BJ (cell line): Measurements from ENCODE around the gene NUP107. TPM values are rescaled to one million over a fixed set of nuclear protein-coding genes. Genes with fewer than 3 reads are reported as not detected.

ENCODE experiments used
- CTCF ChIA-PET: fragments of 350-600 bp; formaldehyde crosslinking; extraction: SDS; loops from one replicate; lab custom pipeline; 2021; ENCODE audit warnings: antibody characterized with exemption, inconsistent platforms; lab: Yijun Ruan, JAX
- POLR2A ChIA-PET: fragments of 300-600 bp; sonication (Branson Sonifier 250); formaldehyde crosslinking; extraction: SDS; loops from one replicate; lab custom pipeline; 2021; ENCODE audit warnings: antibody characterized with exemption; lab: Charles Lee
- DNase-seq: peaks from one replicate; pipeline ENCODE4 v3.0.0-alpha.2; 2011; ENCODE audit warnings: low read depth
- H3K27me3 ChIP-seq: 2 replicates; pipeline ENCODE4 v1.6.0; 2011; ENCODE audit warnings: low read length; ENCODE audit not compliant: control insufficient read depth, insufficient read depth
- H3K36me3 ChIP-seq: 2 replicates; pipeline ENCODE4 v1.5.1; 2011; ENCODE audit warnings: low read length; ENCODE audit not compliant: control insufficient read depth, insufficient read depth
- H3K4me3 ChIP-seq: 2 replicates; pipeline ENCODE4 v1.5.1; 2011; ENCODE audit warnings: low read depth, mild to moderate bottlenecking, control low read depth, low read length
- polyA plus RNA-seq: library from polyadenylated mRNA; depleted of rRNA; stranded (reverse); fragments of >200 nt; gene quantifications from 2 replicates; pipeline ENCODE4 v1.2.3, GENCODE V29; 2011
- TF ChIP-seq, protein P1 (sequence below): IDR thresholded peaks from 2 replicates; pipeline ENCODE4 v1.5.1; 2011; ENCODE audit warnings: low read depth, mild to moderate bottlenecking, control low read depth, inconsistent platforms, low read length, moderate library complexity; ENCODE audit not compliant: insufficient read depth

NUP107 gene
- polyA plus RNA-seq, 1 experiment = 23.4 TPM

- H3K36me3 ChIP-seq = no peaks in the 10 kb centered on the region; the same call in 1 of the 2 replicates
- POLR2A ChIA-PET = interaction anchor here (1.0 kb wide), 2 partner anchors 62 to 67 kb away, joined by 3 to 4 read pairs; no protein-coding TSS in a partner anchor
- CTCF ChIA-PET = interaction anchor here (0.6 to 1.3 kb wide), 3 partner anchors 10 to 23 kb away, joined by 3 to 7 read pairs (median 4); no protein-coding TSS in a partner anchor
- TF ChIP-seq, protein P1, sequence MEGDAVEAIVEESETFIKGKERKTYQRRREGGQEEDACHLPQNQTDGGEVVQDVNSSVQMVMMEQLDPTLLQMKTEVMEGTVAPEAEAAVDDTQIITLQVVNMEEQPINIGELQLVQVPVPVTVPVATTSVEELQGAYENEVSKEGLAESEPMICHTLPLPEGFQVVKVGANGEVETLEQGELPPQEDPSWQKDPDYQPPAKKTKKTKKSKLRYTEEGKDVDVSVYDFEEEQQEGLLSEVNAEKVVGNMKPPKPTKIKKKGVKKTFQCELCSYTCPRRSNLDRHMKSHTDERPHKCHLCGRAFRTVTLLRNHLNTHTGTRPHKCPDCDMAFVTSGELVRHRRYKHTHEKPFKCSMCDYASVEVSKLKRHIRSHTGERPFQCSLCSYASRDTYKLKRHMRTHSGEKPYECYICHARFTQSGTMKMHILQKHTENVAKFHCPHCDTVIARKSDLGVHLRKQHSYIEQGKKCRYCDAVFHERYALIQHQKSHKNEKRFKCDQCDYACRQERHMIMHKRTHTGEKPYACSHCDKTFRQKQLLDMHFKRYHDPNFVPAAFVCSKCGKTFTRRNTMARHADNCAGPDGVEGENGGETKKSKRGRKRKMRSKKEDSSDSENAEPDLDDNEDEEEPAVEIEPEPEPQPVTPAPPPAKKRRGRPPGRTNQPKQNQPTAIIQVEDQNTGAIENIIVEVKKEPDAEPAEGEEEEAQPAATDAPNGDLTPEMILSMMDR = no peak
- DNase-seq = no peak
- no peaks in the 10 kb centered on the region for H3K27me3 ChIP-seq
- H3K4me3 ChIP-seq = peak overlapping the region; percentile 54
These were observed 59.9 kb downstream of the NUP107 start for GRCh38 chr12:68746572-68747180.

GRCh38 chr12:68749443-68749842 lies 62.7 kb downstream of the NUP107 start:
- ChIA-PET POLR2A (no interaction called here), CTCF (no interaction called here)
- no peak for DNase-seq
- Histone ChIP-seq H3K4me3 (no peak overlapping the region), H3K27me3 (no peaks in the 10 kb centered on the region), H3K36me3 (no peaks in the 10 kb centered on the region; the same call in 1 of the 2 replicates)
- TF ChIP-seq, protein P1 = no peak

- ChIA-PET POLR2A (no interaction called here), CTCF (no interaction called here)
- Histone ChIP-seq H3K27me3 (no peaks in the 10 kb centered on the region), H3K4me3 (no peak overlapping the region), H3K36me3 (no peaks in the 10 kb centered on the region; the same call in 1 of the 2 replicates)
- TF ChIP-seq, protein P1 = no peak
- no peak for DNase-seq
These were observed 63.1 kb downstream of the NUP107 start for GRCh38 chr12:68749861-68750260.

- CTCF ChIA-PET = no interaction called here
- peaks cover 2% of the 10 kb centered on the region; the same call in 1 of the 2 replicates for H3K36me3 ChIP-seq
- DNase-seq = no peak
- TF ChIP-seq, protein P1 = no peak
- H3K27me3 ChIP-seq = no peaks in the 10 kb centered on the region
- no peak overlapping the region for H3K4me3 ChIP-seq
- POLR2A ChIA-PET = no interaction called here
These were observed 63.7 kb downstream of the NUP107 start for GRCh38 chr12:68750506-68750905.

DNA sequence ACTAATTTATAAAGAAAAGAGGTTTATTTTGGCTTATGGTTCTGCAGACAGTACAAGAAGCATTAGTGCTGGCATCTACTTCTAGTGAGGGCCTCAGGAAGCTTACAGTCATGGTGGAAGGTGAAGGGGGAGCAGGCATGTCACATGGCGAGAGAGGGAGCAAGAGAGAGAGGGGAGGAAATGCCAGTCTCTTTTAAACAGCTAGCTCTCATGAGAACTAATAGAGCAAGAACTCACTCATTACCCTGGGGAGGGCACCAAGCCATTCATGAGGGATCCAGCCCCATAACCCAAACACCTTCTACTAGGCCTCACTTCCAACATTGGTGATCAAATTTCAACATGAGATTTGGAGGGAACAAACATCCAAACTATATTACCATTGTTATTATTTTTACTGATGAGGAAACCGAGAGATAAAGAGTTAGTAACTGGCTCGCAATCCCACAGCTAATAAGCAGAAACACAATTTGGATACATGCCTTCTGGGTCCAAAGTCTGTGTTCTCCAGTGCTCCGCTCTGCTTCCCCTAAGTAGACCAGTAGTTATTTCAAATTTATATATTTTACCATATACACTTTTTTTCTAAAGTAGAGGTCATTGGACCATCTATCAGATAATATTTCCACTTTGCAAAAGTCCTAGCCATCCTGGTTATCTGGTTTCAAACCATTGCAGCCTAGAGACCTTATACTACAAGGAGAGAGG lies 68.9 kb downstream of the NUP107 start:
- POLR2A ChIA-PET = no interaction called here
- TF ChIP-seq, protein P1 = no peak
- CTCF ChIA-PET = no interaction called here

More for the DNA sequence above, 68.9 kb downstream of the NUP107 start:
- 0 out of 2 replicates have a peak, but pooled peaks cover 2% of the 10 kb centered on the region for H3K36me3 ChIP-seq
- no peak overlapping the region for H3K4me3 ChIP-seq
- DNase-seq = no peak
- H3K27me3 ChIP-seq = no peaks in the 10 kb centered on the region
